Stimulated activated CD8-positive, alpha-beta memory T cell treated with anti-CD3 and anti-CD28 coated beads, Interleukin-7, amount 100 ng/mL, for 24 hours (primary cell): Measurements from ENCODE around the gene HS6ST3.
"Not testable (repeated sequence)": the region's sequence is repeated elsewhere in the genome, so short reads cannot be mapped to it uniquely, and the experiment has no call there.

Experiments used
- DNase-seq: peaks from one replicate; pipeline ENCODE4 v3.0.0-alpha.2; 2020; ENCODE audit warnings: low read depth

The HS6ST3 gene

DNA sequence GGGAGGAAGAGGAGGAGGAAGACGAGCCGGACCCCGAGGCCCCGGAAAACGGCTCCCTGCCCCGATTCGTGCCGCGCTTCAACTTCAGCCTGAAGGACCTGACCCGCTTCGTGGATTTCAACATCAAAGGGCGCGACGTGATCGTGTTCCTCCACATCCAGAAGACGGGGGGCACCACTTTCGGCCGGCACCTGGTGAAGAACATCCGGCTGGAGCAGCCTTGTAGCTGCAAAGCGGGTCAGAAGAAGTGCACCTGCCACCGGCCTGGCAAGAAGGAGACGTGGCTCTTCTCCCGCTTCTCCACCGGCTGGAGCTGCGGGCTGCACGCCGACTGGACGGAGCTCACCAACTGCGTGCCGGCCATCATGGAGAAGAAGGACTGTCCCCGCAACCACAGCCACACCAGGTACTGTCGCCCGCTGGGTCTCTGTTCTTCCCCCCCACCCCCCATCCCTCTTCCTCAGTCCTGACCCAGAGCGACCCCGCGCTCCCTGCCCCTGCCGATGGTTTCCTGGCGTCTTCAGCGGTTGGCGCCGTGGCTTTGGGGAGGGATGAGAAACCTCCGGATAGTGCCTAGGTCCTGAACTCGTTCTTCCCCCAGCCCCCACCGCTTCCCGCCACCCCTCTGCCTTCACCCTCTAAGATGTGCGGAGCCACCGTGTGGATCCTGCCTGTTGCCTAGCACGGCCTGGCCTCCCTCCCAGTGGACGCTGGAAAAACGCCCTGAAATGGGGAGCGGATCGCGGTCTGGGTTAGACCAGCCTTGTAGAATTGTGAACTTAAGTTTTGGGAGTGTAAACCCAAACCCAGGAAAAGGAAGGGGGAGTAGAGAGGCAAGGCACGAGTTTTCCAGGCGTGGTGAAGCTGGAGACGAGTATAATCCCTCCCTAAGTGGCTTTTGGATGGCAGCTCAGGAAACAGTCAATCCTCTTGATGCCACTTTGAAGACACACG is 1.5 kb downstream of the HS6ST3 start:
- no peak for DNase-seq

DNA sequence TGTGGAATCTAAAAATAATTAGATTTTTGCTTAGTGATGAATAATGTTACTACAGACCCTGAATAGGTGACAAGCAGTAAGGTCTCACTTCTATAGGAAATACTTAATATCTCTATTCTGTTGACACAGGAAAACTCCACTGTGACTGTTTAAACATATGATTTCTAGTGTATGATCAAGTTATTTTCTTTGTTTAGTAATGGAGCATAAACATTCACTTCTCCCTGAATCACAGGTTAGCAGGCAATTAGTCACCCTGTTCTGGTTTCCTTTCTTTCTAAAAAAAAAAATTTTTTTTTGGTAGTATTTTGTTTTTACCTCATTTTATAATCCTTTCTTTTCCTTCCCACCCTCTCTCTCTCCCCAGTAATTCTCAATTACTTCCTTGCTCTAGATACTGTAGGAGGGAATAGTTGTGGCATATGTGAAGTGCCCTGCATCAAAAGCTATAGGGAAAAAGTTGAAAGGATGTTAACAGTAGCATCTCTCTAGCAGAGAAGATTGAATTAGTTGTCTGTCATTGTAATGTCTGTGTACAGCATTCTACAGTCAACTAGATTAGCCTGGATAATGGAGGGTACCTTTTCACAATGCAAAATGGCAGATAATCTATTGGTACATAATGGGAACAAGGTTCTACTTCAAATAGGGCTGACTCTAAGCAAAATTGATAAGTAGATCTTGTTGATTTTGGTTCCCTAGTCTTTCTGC is 3.5 kb downstream of the HS6ST3 start:
- no peak for DNase-seq

GRCh38 chr13:96100457-96101220 is 10.7 kb downstream of the HS6ST3 start:
- no peak for DNase-seq

DNA sequence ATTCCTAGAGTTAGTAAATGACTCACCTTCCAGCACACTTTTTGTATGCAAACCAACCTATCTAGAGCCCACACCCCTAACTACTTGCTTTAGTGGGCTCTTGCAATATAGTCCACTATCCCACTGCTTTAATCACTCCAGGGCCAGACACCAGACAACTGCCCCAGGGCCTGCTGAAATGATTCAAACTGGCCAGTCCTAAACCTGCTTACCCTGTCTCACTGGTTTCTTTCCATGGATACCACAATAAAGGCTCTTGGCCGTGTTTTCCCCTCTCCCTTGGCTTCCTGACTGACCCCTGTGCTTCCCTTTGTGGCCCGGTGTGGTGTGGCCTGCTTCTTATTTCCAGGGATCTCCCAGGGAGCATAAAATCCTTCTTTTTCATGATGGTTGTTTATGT is 14.6 kb downstream of the HS6ST3 start:
- no peak for DNase-seq

DNA sequence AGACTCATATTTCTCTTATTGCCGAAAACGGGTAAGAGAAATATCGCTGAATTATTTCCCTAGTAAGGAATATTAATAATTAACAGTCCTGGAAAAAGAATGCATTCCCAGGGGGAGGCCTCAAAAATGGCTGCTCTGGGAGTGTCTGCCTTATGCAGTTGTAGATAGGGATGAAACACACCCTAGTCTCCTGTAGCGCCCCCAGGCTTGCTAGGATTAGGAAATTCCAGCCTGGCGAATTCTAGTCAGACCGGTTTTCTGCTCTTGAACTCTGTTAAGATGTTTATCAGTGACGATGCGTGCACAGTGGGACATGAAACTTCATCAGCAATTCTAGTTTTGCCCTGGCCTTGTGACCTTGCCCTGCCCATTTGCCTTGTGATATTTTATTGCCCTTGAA is 18.2 kb downstream of the HS6ST3 start:
- not testable (repeated sequence) for DNase-seq

GRCh38 chr13:96109125-96109524 is 19.2 kb downstream of the HS6ST3 start:
- no peak for DNase-seq

GRCh38 chr13:96112936-96113335 is 23.0 kb downstream of the HS6ST3 start:
- DNase-seq: no peak

DNA sequence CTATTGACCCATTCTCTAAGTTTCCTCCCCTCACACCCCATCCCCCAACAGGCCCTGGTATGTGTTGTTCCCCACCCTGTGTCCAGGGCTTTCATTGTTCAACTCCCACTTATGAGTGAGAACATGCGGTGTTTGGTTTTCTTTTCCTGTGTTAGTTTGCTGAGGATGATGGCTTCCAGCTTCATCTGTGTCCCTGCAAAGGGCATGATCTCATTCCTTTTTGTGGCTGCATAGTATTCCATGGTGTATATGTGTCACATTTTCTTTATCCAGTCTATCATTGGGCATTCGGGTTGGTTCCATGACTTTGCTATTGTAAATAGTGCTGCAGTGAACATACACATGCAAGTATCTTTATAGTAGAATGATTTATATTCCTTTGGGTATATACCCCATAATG is 25.5 kb downstream of the HS6ST3 start:
- DNase-seq: not testable (repeated sequence)

GRCh38 chr13:96119921-96120320 is 30.0 kb downstream of the HS6ST3 start:
- DNase-seq: no peak

- no peak for DNase-seq
Measured at GRCh38 chr13:96130818-96131340, 41.0 kb downstream of the HS6ST3 start.

DNA sequence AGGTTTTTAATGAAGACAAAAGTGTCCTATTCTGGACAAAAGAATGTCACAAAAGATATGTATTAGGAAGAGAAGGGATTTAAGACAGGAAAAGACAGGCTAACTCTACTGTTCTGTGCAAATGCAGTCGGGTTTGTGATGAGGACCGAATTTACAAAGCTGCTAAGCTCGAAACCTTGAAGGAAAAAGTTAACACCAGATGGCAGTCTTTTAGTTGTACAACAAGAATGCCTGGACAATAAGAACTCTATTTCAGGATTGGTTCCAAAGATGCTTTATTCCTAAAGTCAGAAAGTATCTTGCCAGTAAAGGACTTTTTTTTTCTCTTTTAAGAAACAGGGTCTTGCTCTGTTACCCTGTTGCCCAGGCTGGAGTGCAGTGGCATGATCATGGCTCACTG is 51.1 kb downstream of the HS6ST3 start:
- no peak for DNase-seq

DNA sequence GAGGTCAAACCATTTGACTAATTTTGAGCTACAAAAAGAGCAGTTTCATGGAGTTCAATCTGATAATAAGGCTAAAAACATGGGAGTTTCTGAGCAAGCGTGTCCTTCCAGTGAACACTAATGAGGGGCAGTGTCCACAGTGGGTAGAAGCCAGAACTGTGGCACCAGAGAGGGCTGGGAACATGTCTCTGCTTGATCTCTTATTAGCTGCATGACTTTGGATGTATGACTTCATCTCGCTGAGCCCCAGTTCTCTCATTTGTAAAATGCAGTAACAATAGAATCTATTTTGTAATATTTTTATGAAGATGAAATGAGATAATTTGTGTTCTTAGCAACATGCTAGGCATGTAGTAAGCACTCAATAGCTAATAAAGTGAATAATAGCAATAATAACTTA is 69.8 kb downstream of the HS6ST3 start:
- no peak for DNase-seq

DNA sequence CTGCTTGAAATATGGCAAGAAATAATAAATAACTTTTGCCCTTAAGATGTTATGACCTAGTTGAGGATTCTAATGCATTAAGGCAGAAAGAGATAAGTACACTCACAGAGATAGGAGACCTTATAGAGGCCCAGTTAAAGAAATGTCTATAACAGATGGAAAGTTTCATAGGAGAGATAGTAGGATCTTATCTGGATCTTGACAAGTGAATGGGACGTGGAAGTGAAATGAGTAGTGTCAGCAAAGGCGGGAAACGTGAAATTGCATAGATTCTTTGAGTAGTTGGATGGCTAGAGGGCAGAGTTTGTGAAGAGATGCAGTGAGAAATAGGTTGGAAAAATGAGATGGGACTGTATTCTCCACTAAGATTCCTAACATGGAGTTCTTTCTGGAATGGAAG is 71.2 kb downstream of the HS6ST3 start:
- no peak for DNase-seq

- no peak for DNase-seq
Measured at GRCh38 chr13:96165840-96166239, 75.9 kb downstream of the HS6ST3 start.

DNA sequence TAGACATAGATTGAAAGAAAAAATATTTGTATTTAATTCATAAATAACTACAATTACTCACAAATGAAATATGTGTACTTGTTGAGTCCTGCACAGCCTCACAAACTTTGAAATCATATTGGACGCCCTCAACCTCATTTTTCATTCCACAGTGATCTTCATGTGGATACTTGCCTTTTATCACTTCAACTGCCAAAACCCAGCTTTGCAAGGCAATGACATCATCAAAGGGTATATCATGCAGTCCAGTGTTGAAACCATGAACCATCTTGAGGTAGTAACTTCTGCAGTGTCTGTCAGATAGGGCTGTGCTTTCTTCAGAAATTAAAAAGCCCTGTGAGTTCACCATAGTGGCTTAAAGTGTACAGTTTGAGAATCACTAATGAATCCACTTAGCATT is 82.2 kb downstream of the HS6ST3 start:
- no peak for DNase-seq

- DNase-seq: no peak
Measured at GRCh38 chr13:96178759-96179158, 88.9 kb downstream of the HS6ST3 start.

DNA sequence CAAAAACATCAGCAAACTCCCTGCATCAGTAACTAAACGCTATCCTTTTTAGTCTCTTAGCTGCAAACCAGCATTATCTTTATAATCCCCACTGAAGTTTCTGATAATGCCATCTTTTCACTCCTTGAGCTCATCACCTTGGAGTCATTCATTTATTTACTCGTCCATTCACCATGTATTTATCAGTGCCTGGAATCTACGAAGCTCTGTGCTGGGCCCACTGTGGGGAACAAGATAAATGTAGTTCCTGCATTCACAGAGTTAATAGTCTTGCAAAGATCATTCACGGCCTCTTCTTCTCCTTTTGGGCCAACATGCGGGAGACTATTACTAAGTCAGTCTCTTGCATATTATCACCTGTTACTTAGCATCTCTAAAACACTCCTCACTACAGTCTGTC is 89.4 kb downstream of the HS6ST3 start:
- DNase-seq: no peak

DNA sequence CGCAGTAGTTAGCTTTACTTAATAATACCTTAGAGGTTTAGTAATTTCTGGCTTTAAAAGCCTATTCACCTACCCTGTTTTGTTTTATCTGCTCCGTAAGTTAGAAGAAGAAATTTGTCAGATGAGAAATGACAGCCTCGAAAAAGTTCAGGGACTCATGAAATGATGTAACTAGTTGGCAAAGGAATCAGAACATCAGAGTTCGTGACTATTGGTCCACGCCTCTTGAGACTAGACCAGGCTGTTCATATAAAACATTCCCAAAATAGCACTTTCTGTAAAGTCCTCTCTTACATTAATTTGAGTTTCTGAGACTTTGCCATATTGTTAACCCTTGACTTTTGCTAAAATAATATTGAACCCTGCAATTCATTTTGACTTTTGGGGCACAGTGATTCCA is 92.0 kb downstream of the HS6ST3 start:
- no peak for DNase-seq

- DNase-seq: no peak
Measured at GRCh38 chr13:96185818-96186217, 95.9 kb downstream of the HS6ST3 start.

DNA sequence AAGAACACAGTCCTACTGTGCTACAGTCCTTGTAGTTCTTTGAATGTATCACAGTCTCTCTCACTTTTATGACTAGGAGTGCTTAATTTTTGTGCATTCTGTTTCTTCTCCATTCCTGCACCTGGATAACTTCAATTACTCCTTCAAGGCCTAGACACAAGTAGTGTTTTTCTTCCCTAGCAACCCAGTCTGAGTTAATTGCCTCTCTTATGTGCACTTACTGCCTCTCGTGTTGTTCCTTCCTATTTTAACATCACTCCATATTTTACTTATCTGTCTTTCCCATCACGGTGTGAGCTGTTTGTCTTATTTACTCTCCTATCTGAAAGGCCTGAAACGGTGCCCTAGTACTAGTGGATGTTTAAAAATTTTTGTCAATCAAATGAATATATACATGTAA is 101.5 kb downstream of the HS6ST3 start:
- no peak for DNase-seq

DNA sequence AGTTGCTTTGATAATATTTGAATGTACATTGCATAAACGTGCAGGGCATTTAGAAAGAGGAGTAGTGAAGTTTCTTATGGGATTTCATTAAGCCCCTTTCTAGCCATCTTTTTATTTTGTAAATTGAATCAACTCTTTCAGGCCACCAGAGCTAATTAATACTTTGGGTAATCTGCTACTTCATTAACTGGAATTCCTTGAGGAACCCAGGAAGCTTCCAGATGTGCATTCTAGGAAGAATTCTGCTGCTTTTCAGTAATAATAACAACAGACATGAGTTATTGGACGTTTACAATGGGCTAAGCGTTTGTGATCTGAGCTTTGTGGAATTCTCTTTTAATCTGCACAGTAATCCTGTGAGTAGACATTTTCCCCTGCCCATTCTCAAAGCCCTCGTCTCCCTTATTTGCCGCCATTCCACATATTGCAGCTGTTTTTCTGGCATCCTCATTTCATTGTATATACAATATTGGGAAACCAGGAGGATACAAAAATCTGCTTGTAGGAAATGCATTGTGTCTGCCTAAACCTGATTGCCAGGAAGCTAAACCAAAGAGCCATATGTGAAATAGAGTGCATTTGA is 103.9 kb downstream of the HS6ST3 start:
- no peak for DNase-seq

DNA sequence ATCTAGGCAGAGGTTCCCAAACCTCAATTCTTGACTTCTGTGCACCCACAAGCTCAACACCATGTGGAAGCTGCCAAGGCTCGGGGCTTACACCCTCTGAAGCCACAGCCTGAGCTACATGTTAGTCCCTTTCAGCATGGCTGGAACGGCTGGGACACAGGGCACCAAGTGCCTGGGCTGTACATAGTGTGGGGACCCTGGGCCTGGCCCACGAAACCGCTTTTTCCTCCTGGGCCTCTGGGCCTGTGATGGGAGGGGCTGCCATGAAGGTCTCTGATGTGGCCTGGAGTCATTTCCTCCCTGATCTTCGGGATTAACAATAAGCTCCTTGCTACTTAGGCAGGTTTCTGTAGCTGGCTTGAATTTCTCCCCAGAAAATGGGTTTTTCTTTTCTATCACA is 108.1 kb downstream of the HS6ST3 start:
- DNase-seq: no peak
